ENCODE measurements around the gene MKKS.

Gene MKKS

DNA sequence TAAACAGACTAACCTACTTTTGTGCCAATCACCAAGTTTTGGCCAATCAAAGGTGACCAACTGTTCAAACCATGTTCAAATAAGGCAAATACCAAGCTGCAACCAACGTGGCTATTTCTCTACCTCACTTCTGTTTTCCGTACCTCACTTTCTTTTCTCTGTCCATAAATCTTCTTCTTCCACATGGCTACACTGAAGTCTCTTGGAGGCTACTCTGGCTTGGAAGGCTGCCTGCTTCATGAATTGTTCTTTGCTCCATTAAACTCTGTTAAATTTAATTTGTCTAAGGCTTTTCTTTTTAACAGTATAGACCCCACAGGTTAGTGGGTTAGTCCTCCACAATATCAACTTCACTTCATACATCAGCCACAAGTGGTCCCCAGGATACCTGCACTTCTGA lies 58.8 kb downstream of the MKKS start:
- H3K36me3 ChIP-seq, result no peaks in the 10 kb centered on the region
- H3K4me3 ChIP-seq, result no peak overlapping the region
- no peak overlapping the region for H3K9ac ChIP-seq
- no peaks in the 10 kb centered on the region for H3K27me3 ChIP-seq
- H3K4me1 ChIP-seq, result no peaks in the 10 kb centered on the region
- no peak overlapping the region for H3K4me2 ChIP-seq
- TF ChIP-seq Cebpa-rat (IDR thresholded peaks at IDR 0.05), result no peak
- H3K27ac ChIP-seq, result no peak overlapping the region
- no peaks in the 10 kb centered on the region for H4K20me1 ChIP-seq
- peaks cover 0 to 13% (median 0%) of the 10 kb centered on the region in 11 experiments; a peak in 5 of 22 replicates for H3K9me3 ChIP-seq (replicated peaks in 1 of 11)

DNA sequence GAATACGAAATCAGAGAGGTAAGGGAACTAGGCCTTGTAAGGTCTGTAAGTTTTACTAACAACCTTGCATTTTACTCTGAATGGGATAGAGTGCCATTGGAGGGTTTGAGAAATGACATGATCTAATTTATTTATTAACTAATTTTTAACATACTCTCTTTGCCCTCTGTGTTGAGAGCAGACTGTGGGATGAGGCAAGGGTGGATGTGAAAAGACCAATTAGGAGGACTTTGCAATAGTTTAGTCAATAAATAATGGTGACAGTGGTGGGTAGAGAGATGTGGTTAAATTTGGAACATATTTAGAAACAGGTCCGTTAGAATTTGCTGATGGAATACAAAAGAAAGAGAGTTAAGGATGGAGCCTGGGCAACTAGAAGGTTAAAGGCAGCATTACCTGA lies 60.0 kb downstream of the MKKS start:
- Histone ChIP-seq H3K9ac (no peak overlapping the region), H4K20me1 (no peaks in the 10 kb centered on the region), H3K27ac (no peak overlapping the region), H3K4me3 (no peak overlapping the region), H3K9me3 (replicated peaks in 1 of 11) (peaks cover 0 to 13% (median 0%) of the 10 kb centered on the region in 11 experiments; a peak in 5 of 22 replicates), H3K36me3 (no peaks in the 10 kb centered on the region), H3K4me2 (no peak overlapping the region), H3K27me3 (no peaks in the 10 kb centered on the region), H3K4me1 (no peaks in the 10 kb centered on the region)
- no peak for TF ChIP-seq Cebpa-rat (IDR thresholded peaks at IDR 0.05)

DNA sequence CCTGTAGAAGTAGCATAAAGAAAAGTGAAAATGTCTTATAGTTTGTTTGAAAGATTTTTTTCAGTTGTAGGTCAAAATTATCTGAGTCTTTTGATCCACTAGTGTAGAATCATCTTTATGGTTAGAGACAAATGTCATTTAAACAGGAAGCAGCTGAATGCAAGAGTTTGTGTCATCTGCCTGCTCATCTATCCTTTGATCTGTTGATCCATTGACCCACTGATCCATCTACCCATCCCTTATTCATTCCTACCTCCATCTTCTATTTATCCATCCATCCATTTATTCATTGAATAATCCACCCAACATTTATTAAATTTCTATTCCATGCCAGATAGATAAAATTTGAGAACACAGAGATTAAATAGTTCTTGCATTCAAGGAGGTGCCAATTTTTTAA lies 62.6 kb downstream of the MKKS start:
- no peak for TF ChIP-seq Cebpa-rat (IDR thresholded peaks at IDR 0.05)
- Histone ChIP-seq H3K36me3 (no peaks in the 10 kb centered on the region), H3K4me1 (no peaks in the 10 kb centered on the region), H3K9ac (no peak overlapping the region), H3K4me3 (no peak overlapping the region), H3K27ac (no peak overlapping the region), H3K27me3 (no peaks in the 10 kb centered on the region), H3K9me3 (replicated peaks in 1 of 11) (peaks cover 0 to 13% (median 0%) of the 10 kb centered on the region in 11 experiments; a peak in 5 of 22 replicates), H3K4me2 (no peak overlapping the region), H4K20me1 (no peaks in the 10 kb centered on the region)

DNA sequence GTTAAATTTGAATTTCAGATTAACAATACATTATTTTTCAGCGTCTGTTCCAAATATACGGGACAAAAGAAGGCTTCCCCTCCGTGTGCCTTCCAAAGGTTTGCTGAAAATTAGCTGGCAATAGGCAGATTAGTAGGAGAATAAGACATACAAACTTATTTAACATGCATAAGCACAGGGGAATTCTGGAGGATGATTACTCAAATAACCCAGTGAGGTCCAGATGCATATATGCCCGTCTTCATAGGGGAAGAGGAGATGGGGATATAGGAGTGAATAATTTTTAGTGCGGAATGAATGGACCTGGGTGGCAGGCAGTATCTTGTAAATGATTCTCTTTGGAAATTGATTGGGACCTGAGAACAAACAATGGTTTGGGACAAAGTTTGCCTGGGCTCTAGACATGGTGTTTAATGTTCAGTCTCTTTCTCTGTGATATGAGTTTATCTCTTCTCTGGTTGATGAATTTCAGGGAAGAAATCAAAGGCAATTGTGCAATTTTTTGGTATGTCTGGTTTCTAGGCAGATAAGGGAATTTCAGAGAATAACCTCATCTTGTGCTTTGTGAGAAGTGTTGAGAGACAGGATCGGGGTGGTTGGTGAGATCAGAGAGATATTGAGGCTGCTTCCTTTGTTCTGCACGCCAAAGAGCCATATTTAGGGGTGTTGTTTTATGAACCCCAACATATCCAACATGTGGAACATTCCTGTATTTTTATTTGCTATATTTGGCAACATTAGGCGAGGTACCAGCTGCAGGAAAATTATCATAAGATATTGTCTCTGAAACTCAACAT lies 63.7 kb downstream of the MKKS start:
- H3K4me1 ChIP-seq, result no peaks in the 10 kb centered on the region
- no peak overlapping the region for H3K4me2 ChIP-seq
- no peaks in the 10 kb centered on the region for H4K20me1 ChIP-seq

DNA sequence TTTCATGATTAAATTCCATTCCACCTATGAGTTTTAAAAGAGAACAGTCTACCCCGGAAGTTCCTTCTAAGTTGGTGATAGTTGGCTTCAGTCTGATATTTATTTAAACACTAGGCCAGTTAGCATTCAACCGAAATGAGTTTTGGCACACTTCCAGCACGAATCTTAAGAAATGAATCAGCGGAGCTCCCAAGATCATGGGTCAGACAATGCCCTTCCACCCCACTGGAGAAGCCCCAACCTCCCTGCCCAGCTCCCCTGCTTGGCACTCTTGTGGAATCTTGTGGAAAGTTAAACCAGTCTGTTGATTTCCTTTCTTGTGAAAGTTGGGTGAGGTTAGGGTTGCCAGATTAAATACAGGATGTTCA lies 64.3 kb downstream of the MKKS start:
- Histone ChIP-seq H4K20me1 (no peaks in the 10 kb centered on the region), H3K9me3 (replicated peaks in 1 of 11) (peaks cover 0 to 6% (median 0%) of the 10 kb centered on the region in 11 experiments; a peak in 2 of 22 replicates), H3K27me3 (no peaks in the 10 kb centered on the region), H3K4me1 (no peaks in the 10 kb centered on the region), H3K4me3 (no peak overlapping the region), H3K27ac (no peak overlapping the region), H3K36me3 (no peaks in the 10 kb centered on the region), H3K9ac (no peak overlapping the region), H3K4me2 (no peak overlapping the region)
- TF ChIP-seq Cebpa-rat (IDR thresholded peaks at IDR 0.05), result no peak

More for the DNA sequence above, 63.7 kb downstream of the MKKS start:
- Histone ChIP-seq H3K4me3 (no peak overlapping the region), H3K36me3 (no peaks in the 10 kb centered on the region), H3K9ac (no peak overlapping the region), H3K9me3 (replicated peaks in 1 of 11) (peaks cover 0 to 6% (median 0%) of the 10 kb centered on the region in 11 experiments; a peak in 2 of 22 replicates), H3K27me3 (no peaks in the 10 kb centered on the region), H3K27ac (no peak overlapping the region)
- TF ChIP-seq Cebpa-rat (IDR thresholded peaks at IDR 0.05), result no peak

DNA sequence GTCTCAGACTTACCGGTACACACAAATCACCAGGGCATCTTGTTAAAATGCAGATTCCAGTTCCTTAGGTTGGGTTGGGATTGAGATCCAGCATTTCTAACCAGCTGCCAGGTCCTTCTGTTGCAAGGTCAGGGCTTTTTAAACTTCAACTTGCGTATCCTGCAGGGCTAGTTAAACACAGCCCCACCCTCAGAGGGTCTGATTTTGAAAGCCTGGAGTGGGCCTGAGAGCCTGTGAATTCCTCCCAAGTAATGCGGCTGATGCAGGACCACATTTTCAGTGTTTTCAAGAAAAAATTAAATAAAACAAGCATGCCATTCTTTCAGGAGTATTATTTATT lies 65.3 kb downstream of the MKKS start:
- Histone ChIP-seq H3K27ac (no peak overlapping the region), H3K27me3 (no peaks in the 10 kb centered on the region), H3K4me2 (no peak overlapping the region), H3K9ac (no peak overlapping the region), H3K9me3 (replicated peaks in 1 of 11) (peaks cover 0 to 6% (median 0%) of the 10 kb centered on the region in 11 experiments; a peak in 2 of 22 replicates), H3K36me3 (no peaks in the 10 kb centered on the region), H3K4me1 (no peaks in the 10 kb centered on the region), H3K4me3 (no peak overlapping the region), H4K20me1 (no peaks in the 10 kb centered on the region)
- no peak for TF ChIP-seq Cebpa-rat (IDR thresholded peaks at IDR 0.05)

DNA sequence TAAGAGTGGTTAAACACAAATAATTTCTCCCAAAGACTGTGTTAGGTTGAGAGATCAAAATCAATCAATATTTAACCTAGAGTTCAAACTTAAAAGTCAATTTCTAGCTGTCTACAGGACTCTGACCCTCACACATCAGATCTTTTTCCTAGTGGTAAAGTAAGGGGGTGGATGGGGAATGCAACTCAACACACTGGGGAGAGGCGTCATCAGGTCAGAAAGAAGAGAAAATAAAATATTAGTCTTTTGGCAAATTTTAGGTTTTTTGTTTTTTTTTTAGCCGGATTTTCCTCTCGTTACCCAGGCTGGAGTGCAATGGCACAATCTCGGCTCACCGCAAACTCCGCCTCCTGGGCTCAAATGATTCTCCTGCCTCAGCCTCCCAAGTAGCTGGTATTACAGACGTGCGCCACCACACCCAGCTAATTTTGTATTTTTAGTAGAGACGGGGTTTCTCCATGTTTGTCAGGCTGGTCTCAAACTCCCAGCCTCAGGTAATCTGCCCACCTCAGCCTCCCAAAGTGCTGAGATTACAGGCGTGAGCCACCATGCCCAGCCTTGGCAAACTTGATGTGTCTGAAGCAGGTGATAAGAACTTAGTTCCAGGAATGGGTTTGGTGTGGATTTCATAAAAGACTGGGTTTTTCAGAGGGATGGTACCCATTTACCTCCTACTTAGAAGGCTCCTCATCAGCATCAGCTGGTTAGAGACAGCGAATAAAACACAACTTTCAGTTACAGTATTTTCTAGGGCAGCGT lies 65.9 kb downstream of the MKKS start:
- Histone ChIP-seq H3K9ac (no peak overlapping the region), H3K4me2 (no peak overlapping the region), H3K36me3 (no peaks in the 10 kb centered on the region), H4K20me1 (no peaks in the 10 kb centered on the region), H3K4me1 (no peaks in the 10 kb centered on the region), H3K9me3 (replicated peaks in 1 of 11) (peaks cover 0 to 2% (median 0%) of the 10 kb centered on the region in 11 experiments; a peak in 2 of 22 replicates), H3K27me3 (no peaks in the 10 kb centered on the region), H3K4me3 (no peak overlapping the region), H3K27ac (no peak overlapping the region)
- no peak for TF ChIP-seq Cebpa-rat (IDR thresholded peaks at IDR 0.05)

DNA sequence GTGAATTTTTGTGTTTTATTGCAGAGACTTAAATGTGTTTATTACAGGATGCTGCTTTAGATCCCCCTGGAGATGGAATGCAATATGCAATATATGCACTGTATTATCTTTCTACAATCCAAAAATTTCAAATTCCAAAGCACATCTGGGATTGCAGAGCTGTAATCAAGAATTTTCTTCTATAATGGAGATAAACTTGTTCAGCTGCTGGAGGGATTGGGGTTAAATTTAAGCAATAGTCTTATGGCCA lies 66.4 kb downstream of the MKKS start:
- Histone ChIP-seq H3K4me3 (no peak overlapping the region), H3K9ac (no peak overlapping the region), H3K9me3 (replicated peaks in 1 of 11) (no peaks in the 10 kb centered on the region), H4K20me1 (no peaks in the 10 kb centered on the region), H3K27me3 (no peaks in the 10 kb centered on the region), H3K4me2 (no peak overlapping the region), H3K4me1 (no peaks in the 10 kb centered on the region), H3K36me3 (no peaks in the 10 kb centered on the region), H3K27ac (no peak overlapping the region)
- TF ChIP-seq Cebpa-rat (IDR thresholded peaks at IDR 0.05), result no peak

DNA sequence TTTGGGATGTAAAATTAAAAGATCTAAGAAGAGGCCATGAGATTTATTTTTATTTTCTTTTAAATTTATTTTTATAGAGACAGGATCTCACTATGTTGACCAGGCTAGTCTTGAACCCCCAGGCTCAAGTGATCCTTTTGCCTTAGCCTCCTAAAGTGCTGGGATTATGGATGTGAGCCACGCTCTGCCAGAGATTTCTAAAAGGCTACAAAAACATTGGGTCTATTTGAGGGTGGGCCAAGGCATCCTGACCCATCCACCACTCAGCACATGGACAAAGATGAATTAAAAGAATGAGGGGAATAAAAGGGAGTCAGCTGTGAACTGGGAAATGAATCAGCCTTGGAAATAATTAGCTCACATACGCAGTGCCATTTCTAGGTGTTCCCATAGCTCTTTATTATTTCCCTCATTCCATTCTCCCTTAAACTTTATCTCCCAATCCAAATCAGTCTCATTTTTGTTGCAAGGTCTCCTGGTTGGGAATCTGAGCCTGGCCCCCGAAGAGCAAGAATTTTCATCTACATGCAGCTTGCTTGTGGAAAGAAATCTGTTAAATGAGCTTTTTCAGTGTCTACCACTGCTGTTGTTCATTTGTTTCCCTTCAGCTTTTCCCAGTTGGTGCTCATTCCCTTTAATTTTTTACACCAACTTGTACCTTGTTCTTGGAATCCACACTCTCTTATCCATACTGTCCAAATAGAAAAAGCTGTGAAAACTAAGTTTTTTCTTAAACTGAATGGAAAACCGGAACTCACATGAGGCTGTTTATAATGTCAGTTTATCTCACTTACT lies 66.9 kb downstream of the MKKS start:
- H3K27me3 ChIP-seq, result no peaks in the 10 kb centered on the region
- no peaks in the 10 kb centered on the region for H3K4me1 ChIP-seq
- H4K20me1 ChIP-seq, result no peaks in the 10 kb centered on the region
- H3K9ac ChIP-seq, result no peak overlapping the region
- no peaks in the 10 kb centered on the region for H3K9me3 ChIP-seq (replicated peaks in 1 of 11)
- no peak overlapping the region for H3K4me3 ChIP-seq
- no peaks in the 10 kb centered on the region for H3K36me3 ChIP-seq
- no peak overlapping the region for H3K27ac ChIP-seq
- no peak for TF ChIP-seq Cebpa-rat (IDR thresholded peaks at IDR 0.05)
- no peak overlapping the region for H3K4me2 ChIP-seq

Data from BLaER1 treated with 17β-estradiol and CSF1 and Interleukin-3, amounts not matched to agents 10 nM and 100 nM (cell line).